Measurements from ENCODE around the gene STRA8. TPM values are rescaled to one million over a fixed set of nuclear protein-coding genes. Genes with fewer than 3 reads are reported as not detected.
A peak's percentile ranks its signal among the peaks of the same experiment; 100 is the strongest.

Gene STRA8
- total RNA-seq, 6 experiments from 2014 or later, result not detected

DNA sequence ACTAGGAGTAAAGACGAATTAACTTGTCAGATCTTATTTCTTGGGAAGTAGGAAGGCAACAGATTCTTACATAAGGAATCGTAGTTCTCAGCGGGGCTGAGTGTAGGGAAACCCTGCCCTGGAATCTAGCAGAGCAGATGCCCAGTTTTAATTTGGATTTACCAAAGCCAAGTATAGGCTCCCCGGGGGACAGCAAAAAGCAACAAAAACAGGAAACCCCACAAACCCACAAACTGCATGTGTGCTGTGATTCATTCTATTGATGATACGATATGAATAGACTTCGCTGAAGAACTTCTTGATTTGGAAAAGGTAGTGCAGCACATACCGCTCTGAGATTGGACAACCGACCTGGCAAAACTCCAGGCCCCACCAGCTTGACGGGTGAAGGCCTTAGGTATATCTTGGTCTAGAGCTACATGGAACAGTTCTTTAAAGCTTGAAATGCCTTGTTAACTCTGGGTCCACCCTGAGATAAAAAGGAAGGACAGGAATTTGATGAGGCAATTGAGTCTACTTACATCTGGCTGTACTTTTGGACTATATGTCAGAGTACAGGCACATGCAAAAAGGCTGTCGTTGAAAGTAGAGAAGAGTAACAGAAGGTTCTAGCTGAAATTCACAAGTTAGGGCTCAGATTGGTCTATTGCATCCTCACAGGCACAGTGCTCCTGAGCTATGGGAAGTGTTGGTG lies 49.1 kb downstream of the STRA8 start:
- intact Hi-C loops (cut with DNase I), result loop anchor here in 1 of 2 donors (10.0 kb wide), 1 partner anchor 52 kb away; no protein-coding TSS in a partner anchor
- TF ChIP-seq, protein P1, sequence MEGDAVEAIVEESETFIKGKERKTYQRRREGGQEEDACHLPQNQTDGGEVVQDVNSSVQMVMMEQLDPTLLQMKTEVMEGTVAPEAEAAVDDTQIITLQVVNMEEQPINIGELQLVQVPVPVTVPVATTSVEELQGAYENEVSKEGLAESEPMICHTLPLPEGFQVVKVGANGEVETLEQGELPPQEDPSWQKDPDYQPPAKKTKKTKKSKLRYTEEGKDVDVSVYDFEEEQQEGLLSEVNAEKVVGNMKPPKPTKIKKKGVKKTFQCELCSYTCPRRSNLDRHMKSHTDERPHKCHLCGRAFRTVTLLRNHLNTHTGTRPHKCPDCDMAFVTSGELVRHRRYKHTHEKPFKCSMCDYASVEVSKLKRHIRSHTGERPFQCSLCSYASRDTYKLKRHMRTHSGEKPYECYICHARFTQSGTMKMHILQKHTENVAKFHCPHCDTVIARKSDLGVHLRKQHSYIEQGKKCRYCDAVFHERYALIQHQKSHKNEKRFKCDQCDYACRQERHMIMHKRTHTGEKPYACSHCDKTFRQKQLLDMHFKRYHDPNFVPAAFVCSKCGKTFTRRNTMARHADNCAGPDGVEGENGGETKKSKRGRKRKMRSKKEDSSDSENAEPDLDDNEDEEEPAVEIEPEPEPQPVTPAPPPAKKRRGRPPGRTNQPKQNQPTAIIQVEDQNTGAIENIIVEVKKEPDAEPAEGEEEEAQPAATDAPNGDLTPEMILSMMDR (IDR thresholded peaks at IDR 0.05), result no peak
- peak in 2 of 4 donors; percentile 31 to 52 for ATAC-seq

DNA sequence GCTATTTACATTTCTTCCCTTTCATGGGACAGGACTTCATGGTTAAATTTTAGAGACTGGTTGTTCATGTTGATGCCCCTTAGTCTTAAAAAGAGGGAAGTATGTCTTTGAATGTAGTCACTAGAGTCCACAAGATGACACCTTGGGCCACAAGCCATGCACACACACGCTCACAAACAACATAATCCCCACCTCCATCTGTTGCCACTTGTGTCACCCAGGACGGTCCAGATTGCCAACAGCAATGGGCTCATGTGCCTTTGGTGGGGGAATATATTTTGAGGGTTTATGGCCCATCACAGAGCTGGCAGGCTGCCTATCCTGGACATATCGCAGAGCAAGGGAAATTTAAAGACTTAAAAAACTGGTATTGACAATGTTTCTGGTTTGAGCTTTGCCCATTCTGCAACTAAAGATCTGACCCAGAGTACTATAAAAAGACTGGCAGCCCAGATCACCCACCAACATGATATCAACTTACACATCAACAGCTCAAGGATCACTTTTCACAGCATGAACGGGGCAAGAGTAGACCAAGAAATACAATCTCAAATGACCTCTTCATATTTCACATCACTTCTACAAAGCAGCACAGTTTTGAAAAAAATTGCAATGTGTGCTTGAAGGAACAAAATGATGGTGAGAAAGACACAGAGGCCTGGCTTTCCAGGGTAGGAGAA lies 50.5 kb downstream of the STRA8 start:
- Histone ChIP-seq H3K9me3 (no peaks in the 10 kb centered on the region), H3K27me3 (no peaks in the 10 kb centered on the region), H3K36me3 (no peaks in the 10 kb centered on the region), H3K4me3 (no peak overlapping the region), H3K27ac (no peak overlapping the region), H3K4me1 (no peaks in the 10 kb centered on the region)
- intact Hi-C loops (cut with DNase I), result loop anchor here in 1 of 2 donors (10.0 kb wide), 1 partner anchor 51 kb away; no protein-coding TSS in a partner anchor
- TF ChIP-seq, protein P1 (IDR thresholded peaks at IDR 0.05), result no peak
- TF ChIP-seq POLR2A (IDR thresholded peaks at IDR 0.05), result no peak
- 84% methylated on average over 3 of the region's 4 CpGs for WGBS (ENCODE audit: insufficient coverage, low coverage, low lambda C conversion rate, missing lambda C conversion rate)
- ATAC-seq (no peak), DNase-seq (no peak)

More for the DNA sequence above, 49.1 kb downstream of the STRA8 start:
- no peaks in the 10 kb centered on the region for H3K9me3 ChIP-seq
- no peaks in the 10 kb centered on the region for H3K36me3 ChIP-seq
- no peak overlapping the region for H3K4me3 ChIP-seq
- H3K27me3 ChIP-seq, result no peaks in the 10 kb centered on the region
- H3K4me1 ChIP-seq, result no peaks in the 10 kb centered on the region
- no peak for DNase-seq
- H3K27ac ChIP-seq, result no peak overlapping the region
- 72% methylated on average over 10 of the region's 10 CpGs for WGBS (ENCODE audit: insufficient coverage, low coverage, low lambda C conversion rate, missing lambda C conversion rate)

DNA sequence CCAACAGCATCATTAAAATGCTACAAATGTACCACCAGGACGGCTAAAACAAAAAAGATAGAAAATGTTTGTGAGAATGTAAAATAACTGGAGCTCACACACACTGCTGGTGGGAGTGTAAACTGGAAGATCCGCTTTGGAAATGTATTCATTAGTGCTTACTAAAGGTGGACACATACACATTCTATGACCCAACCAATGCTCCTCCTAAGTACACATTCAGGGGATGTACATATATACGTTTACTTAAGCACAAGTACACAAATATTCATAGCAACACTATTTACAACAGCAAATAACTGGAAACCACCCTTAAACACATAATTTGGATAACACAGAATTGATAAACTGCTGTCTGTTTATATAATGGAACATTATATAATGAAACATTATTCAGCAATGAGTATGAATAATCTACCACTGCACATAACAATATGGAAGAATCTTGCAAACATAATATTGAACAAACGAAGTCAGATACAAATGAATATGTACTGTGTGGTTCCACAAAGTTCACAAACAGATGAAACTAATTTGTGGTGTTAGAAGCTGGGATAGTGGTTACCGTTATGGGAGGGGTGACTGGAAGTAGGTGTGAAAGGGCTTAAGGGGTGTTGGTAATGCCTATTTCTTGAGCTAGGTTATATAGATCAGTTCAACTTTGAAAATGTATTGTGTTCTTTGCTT lies 52.1 kb downstream of the STRA8 start:
- Histone ChIP-seq H3K27me3 (no peaks in the 10 kb centered on the region), H3K4me1 (no peaks in the 10 kb centered on the region), H3K27ac (no peak overlapping the region), H3K36me3 (no peaks in the 10 kb centered on the region), H3K9me3 (no peaks in the 10 kb centered on the region), H3K4me3 (no peak overlapping the region)
- 65% methylated on average over 5 of the region's 5 CpGs for WGBS (ENCODE audit: insufficient coverage, low coverage, low lambda C conversion rate, missing lambda C conversion rate)
- TF ChIP-seq, protein P1 (IDR thresholded peaks at IDR 0.05), result no peak
- no peak for TF ChIP-seq POLR2A (IDR thresholded peaks at IDR 0.05)
- intact Hi-C loops (cut with DNase I), result loop anchor here in 1 of 2 donors (10.0 kb wide), 1 partner anchor 49 kb away; no protein-coding TSS in a partner anchor
- DNase-seq (no peak), ATAC-seq (no peak)

DNA sequence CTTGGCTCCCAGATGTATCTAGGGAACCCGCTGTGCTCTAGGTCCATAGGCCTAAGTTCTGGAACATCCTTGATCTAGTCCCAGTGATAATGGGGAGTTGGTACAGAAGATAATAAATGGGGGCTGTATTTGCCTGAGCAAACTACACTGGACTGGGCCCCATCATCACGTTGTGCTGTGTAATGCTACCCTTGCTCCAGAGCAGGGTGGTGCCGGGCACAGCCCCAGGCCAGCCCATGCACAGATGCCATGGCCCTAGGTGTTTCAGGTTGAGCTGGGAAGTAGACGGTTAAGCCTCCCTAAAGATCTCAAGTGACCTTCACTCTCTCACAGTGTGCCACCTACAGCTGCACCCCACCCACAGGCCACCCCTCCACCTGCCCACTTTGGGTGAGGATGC lies 53.2 kb downstream of the STRA8 start:
- no peaks in the 10 kb centered on the region for H3K27me3 ChIP-seq
- DNase-seq, result no peak

More for the DNA sequence above, 53.2 kb downstream of the STRA8 start:
- intact Hi-C loops (cut with DNase I), result loop anchor here in 1 of 2 donors (10.0 kb wide), 1 partner anchor 48 kb away; no protein-coding TSS in a partner anchor
- H3K36me3 ChIP-seq, result no peaks in the 10 kb centered on the region
- H3K9me3 ChIP-seq, result no peaks in the 10 kb centered on the region
- no peak for ATAC-seq
- H3K4me1 ChIP-seq, result no peaks in the 10 kb centered on the region
- WGBS (ENCODE audit: insufficient coverage, low coverage, low lambda C conversion rate, missing lambda C conversion rate), result 75% methylated on average over 2 of the region's 4 CpGs
- H3K4me3 ChIP-seq, result no peak overlapping the region
- H3K27ac ChIP-seq, result no peak overlapping the region
- TF ChIP-seq POLR2A (IDR thresholded peaks at IDR 0.05), result no peak
- TF ChIP-seq, protein P1 (IDR thresholded peaks at IDR 0.05), result no peak

Measured in right lobe of liver (tissue), 6 donors.